Measurements from ENCODE around the gene INSIG1. TPM values are rescaled to one million over a fixed set of nuclear protein-coding genes. Genes with fewer than 3 reads are reported as not detected.

INSIG1 gene
- total RNA-seq (2012; rRNA removed) (26.0 and 32.8 TPM in 2 replicates), polyA plus RNA-seq (2012; rRNA removed) (19.0 and 19.9 TPM in 2 replicates), Bru-seq, nascent RNA (percentile 55 among the genes with signal in this experiment), BruChase-seq, experiment 1, labeled RNA remaining after a 6-hour chase (percentile 46 among the genes with signal in this experiment), BruChase-seq, experiment 2, labeled RNA remaining after a 2-hour chase (percentile 66 among the genes with signal in this experiment)
- 14.0 and 17.9 TPM in 2 replicates for polyA plus RNA-seq (2012; cell fraction: cytosol; rRNA removed)
- polyA plus RNA-seq (2012; cell fraction: nucleus; rRNA removed; ENCODE audit: low replicate concordance), result 17.2 and 44.5 TPM in 2 replicates
- long read RNA-seq, transcript INSIG1-201 (6 exons, 3,010 nt), result major isoform, 18 of 23 reads
- long read RNA-seq, partial matches to known transcripts, result 3 of 23 reads
- long read RNA-seq, other reads (novel, unspliced or antisense), result 2 of 23 reads

GRCh38 chr7:155297517-155298287 is at the start of gene INSIG1:
INSIG1 (plus strand) TSS chr7:155297878; CDS start chr7:155298286, 408 bp downstream.
- ATAC-seq (ENCODE audit: low read depth), result peak; percentile 89
- Histone ChIP-seq H3K23ac (ENCODE audit: low read depth, low read length) (peak within 1 kb of the TSS; percentile 69), H3K18ac (ENCODE audit: low read depth, low read length) (no peak within 1 kb of the TSS), H2BK20ac (ENCODE audit: low read depth, low read length) (0 out of 2 replicates have a peak within 1 kb of the TSS, but pooled peaks have one; percentile 63), H3K4me1 (ENCODE audit: control insufficient read depth, insufficient read depth, low read length) (peaks cover 4% of the 10 kb centered on the region), H2AK5ac (ENCODE audit: low read depth, low read length) (peak within 1 kb of the TSS; percentile 62), H3K27me3 (ENCODE audit: control insufficient read depth, insufficient read depth, low read length) (no peaks in the 10 kb centered on the region), H3K79me1 (ENCODE audit: low read depth in 1 of 2, low read length in 2 of 2) (peaks cover 9 to 33% of the 10 kb centered on the region in 2 experiments; a peak in 3 of 4 replicates), H3K27ac (ENCODE audit: insufficient read depth, low read length) (peak within 1 kb of the TSS; percentile 42), H3K4ac (ENCODE audit: low read depth, low read length) (peak within 1 kb of the TSS; percentile 92), H4K91ac (ENCODE audit: insufficient read depth, low read depth, low read length) (peak within 1 kb of the TSS; percentile 87), H2BK5ac (ENCODE audit: low read depth, low read length, poor library complexity, severe bottlenecking) (peak within 1 kb of the TSS; percentile 74), H2AFZ (replicated peaks; ENCODE audit: low read length, poor library complexity) (peak within 1 kb of the TSS; percentile 93), H3K9me3 (ENCODE audit: control insufficient read depth, insufficient read depth, low read length) (no peaks in the 10 kb centered on the region), H3K4me3 (ENCODE audit: insufficient read depth, low read depth, low read length) (peak within 1 kb of the TSS; percentile 55), H3K9me1 (ENCODE audit: insufficient read depth, low read length) (peaks cover 15% of the 10 kb centered on the region), H4K8ac (ENCODE audit: low read depth in 2 of 2, low read length in 2 of 2) (peak within 1 kb of the TSS; percentile 27 to 87; a peak in 3 of 4 replicates), H2BK15ac (ENCODE audit: low read depth, low read length) (peak within 1 kb of the TSS; percentile 17; the same call in 1 of the 3 replicates), H2BK120ac (ENCODE audit: low read depth, low read length) (peak within 1 kb of the TSS; percentile 78), H4K20me1 (ENCODE audit: insufficient read depth, low read length) (peaks cover 18% of the 10 kb centered on the region), H3K4me2 (ENCODE audit: low read depth, low read length) (peak within 1 kb of the TSS; percentile 87), H3K36me3 (ENCODE audit: control insufficient read depth, insufficient read depth, low read length) (no peaks in the 10 kb centered on the region), H4K5ac (ENCODE audit: low read depth, low read length) (no peak within 1 kb of the TSS; the same call in 1 of the 2 replicates), H2AK9ac (replicated peaks; ENCODE audit: low read depth, low read length, poor library complexity) (peak within 1 kb of the TSS; percentile 98), H3K56ac (ENCODE audit: extremely low read depth, insufficient read depth, low read length) (peak within 1 kb of the TSS; percentile 83), H3K9ac (ENCODE audit: low read depth, low read length) (peak within 1 kb of the TSS; percentile 43), H3K14ac (replicated peaks; ENCODE audit: low read depth, low read length) (peak within 1 kb of the TSS; percentile 85)
- intact Hi-C loops (cut with micrococcal nuclease), result loop anchor here (1.0 to 10.0 kb wide), 7 partner anchors 47 to 370 kb away; partner anchors contain the start of genes EN2 and PAXIP1
- BruUV-seq (replicated peaks), result no TSS peak
- DNase-seq, result peak; percentile 92
- 0% methylated on average over 58 of the region's 111 CpGs; no CpG with 5 or more reads in 1 of the 2 experiments for WGBS, 2 experiments (ENCODE audit: extremely low coverage in 2 of 2, insufficient read length in 1 of 2)
- ChIA-PET CTCF (interaction anchor here (0.6 to 2.7 kb wide), 5 partner anchors 48 to 370 kb away, joined by 3 to 15 read pairs (median 3); no protein-coding TSS in a partner anchor), POLR2A (ENCODE audit: unreplicated experiment) (interaction anchor here (0.6 to 1.0 kb wide), 2 partner anchors 82 to 101 kb away, joined by 3 to 5 read pairs; no protein-coding TSS in a partner anchor)
- dilution Hi-C loops (cut with HindIII; ENCODE audit: low sequenced_read_pairs, unreplicated experiment), result no loop called here
- in situ Hi-C loops (cut with MboI; ENCODE audit: low sequenced_read_pairs), result loop anchor here (5.0 kb wide), 1 partner anchor 90 kb away; no protein-coding TSS in a partner anchor
- 0 out of 2 replicates have a peak, but pooled peaks have one; percentile 28 for TF ChIP-seq RFX5 (IDR thresholded peaks at IDR 0.05; ENCODE audit: low read depth, low read length)
- TF ChIP-seq NFE2L2 (IDR thresholded peaks at IDR 0.05; ENCODE audit: low read depth, low read length), result no peak
- peak; percentile 98 for TF ChIP-seq USF2 (IDR thresholded peaks at IDR 0.05; ENCODE audit: low read depth, low read length)
- TF ChIP-seq CTCF (conservative IDR thresholded peaks at IDR 0.05; ENCODE audit: low read depth, low read length), result no peak
- TF ChIP-seq CEBPB (IDR thresholded peaks at IDR 0.05; ENCODE audit: low read depth, low read length), result no peak
- peak; percentile 6; the same call in 1 of the 2 replicates for TF ChIP-seq MAZ (IDR thresholded peaks at IDR 0.05; ENCODE audit: borderline replicate concordance, low read depth, low read length)
- TF ChIP-seq POLR2A (IDR thresholded peaks at IDR 0.05; ENCODE audit: low read depth, low read length), result peak; percentile 94
- 0 out of 2 replicates have a peak, but pooled peaks have one; percentile 25 for TF ChIP-seq CHD1 (IDR thresholded peaks at IDR 0.05; ENCODE audit: low read depth, low read length)
- no peak for TF ChIP-seq ELK1 (IDR thresholded peaks at IDR 0.05; ENCODE audit: borderline replicate concordance, low read depth, low read length)
- peak; percentile 57; the same call in 1 of the 2 replicates for TF ChIP-seq MXI1 (IDR thresholded peaks at IDR 0.05; ENCODE audit: borderline replicate concordance, low read depth, low read length)

All from IMR-90 (cell line).